Stimulated activated CD4-positive, alpha-beta T cell treated with anti-CD3 and anti-CD28 coated beads, Interleukin-12 subunit alpha, Interleukin-12 subunit beta, amount 100 ng/mL, for 4 hours (primary cell): ENCODE results near the gene CMTM8.

Source experiments
- DNase-seq: peaks from one replicate; pipeline ENCODE4 v3.0.0-alpha.2; 2020

Gene CMTM8

DNA sequence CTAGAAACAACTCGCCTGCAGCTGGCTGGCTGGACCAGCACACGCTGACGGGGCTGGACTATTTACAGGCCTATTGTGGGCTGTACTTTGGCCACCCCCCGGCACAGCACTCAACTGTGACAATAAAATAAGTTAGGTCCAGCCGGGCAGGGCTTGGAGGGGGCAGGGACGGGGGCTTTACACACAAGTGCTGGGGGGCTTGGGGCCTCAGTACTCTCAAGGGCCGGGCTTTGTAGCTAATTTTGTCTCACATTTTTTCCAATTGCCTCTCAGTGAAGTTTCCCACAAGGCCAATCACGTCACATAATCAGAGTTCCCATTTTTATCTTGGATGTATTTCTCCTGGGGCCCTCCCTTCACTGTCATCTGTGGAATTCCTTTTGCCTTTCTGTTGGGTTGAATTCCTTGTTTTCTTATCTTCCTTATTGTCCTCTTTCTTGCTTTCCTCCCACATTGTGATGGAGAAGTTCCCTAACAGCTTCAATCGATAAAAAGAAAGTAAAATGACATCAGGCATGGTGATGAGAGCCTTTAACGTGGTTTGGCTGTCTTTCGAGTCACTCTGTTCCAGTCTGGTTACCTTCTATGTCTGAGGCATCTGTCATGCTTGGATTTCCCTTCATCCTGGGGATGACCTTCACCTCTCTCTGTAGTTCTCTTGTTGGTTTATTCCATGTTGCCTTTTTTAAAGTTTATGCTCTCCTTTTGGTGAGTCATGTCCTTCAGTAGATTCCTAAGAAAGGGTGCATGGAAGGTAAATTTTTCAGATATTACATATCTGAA, 109.1 kb downstream of the CMTM8 start:
- DNase-seq = no peak

- no peak for DNase-seq
These were observed 110.7 kb downstream of the CMTM8 start for GRCh38 chr3:32349184-32349583.

DNA sequence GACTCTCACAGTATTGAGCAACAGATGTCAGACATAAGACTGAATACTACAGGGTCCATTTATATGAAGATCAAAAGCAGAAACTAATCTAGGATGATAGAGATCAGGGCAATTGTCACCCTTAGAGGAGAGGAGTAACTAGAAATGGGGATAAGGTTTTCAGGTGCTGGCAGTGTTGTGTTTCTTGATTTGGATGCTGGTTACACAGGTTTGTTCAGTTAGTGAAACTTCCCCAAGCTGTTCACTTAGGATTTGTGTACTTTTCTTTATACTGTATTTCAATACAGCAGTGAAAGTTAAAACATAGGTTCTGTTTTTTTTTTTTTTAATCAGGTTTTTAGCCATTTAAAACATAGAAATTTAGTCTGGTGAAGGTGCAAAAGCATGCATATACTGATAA, 114.1 kb downstream of the CMTM8 start:
- no peak for DNase-seq

DNA sequence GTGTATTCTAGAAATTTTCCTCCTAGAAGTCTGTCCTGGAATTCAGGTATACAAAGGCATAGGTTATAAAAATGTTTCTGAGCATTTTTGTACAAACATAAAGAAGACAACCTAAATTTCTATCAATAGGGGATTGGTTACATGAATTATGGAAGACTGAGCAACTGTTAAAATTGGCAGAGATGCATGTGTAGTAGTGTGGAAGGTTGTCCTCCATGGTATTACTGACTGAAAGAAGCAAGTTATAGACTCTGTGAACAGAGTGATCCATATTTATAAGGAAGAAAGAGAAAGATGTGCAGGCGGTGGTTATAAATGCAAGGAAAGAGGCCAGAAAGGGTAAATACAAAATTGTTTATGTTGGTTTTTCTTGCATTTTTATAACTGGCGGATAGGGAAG, 114.9 kb downstream of the CMTM8 start:
- no peak for DNase-seq

DNA sequence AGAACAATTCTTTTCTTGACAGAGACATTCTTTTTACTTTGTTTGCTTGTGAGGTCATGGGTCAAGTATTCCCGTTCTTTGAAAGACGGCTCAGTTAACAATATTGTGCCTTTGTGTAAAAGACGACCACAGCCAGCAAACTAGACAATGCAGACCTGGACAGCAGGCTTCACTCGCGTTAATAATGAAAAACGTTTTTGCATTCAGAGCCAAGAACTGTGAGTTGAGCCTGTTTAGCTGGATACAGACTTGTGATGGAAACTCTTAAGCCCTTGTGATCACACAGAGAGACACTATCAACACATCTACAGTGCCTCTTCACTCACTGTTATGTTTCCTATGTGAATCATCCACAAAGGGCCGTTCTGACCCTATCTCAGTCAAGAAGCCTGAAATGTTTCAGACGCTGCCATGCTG, 115.9 kb downstream of the CMTM8 start:
- no peak for DNase-seq

DNA sequence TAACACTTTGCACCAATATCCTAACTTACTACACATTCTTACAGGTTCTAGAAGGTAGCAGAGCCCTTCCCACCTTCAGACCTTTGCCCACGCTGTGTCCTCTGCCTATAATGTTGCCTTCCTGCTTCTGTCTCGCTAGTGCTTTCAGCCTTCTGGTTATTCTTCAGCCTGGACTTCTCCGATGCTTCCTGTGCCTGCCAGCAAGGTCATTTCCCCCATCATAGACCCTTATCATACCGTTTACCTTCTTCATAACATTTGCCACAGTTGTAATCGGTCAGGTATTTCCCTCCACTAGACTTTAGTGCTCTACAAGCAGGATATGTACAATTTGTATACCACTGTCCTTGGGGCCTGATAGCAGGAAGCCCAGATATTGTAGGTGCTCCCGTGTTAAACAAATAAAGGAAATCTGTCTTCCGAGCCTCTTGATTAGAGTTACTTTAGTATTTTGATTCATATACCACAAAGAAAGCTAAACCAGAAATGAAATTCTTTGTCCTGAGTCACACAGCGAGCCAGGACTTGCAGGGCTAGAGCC, 117.3 kb downstream of the CMTM8 start:
- DNase-seq = no peak

DNA sequence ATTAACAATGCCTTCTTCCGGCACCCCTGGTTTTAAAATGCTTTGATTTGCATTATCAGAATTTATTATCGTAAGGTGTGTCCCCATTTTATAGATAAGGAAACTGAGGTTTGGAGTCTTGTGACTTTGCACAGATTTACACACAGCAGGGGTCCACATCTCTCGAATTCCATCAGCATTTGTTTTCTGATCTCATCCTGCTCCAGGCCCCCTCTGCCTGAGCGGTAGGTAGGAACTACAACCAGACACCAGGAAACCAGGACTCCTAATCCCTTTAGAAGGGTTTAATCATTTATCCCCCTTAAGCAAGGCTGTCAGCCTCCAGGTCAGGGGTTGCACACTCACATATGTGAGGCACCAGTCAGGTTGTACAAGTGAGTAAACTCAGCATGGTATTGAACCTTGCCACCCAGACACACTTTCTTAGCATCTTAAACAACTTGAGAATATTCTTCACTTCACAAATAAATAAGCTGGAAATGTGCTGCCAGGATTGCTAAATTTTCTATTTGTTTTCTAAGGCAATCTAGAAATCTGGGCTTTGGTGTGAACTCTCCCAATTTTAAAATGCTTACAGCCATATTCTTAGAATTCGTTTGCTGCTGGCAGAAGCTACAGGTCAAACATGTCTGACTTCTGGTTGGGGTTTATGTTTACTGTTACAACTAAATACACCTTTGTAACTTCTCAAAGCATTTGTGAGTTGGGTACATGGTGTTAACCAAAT, 121.4 kb downstream of the CMTM8 start:
- no peak for DNase-seq

GRCh38 chr3:32360493-32360827, 122.0 kb downstream of the CMTM8 start:
- DNase-seq = no peak

GRCh38 chr3:32366638-32367397, 128.3 kb downstream of the CMTM8 start:
- DNase-seq = no peak

- no peak for DNase-seq
These were observed 129.0 kb downstream of the CMTM8 start for GRCh38 chr3:32367442-32367841.

GRCh38 chr3:32371461-32372212, 133.2 kb downstream of the CMTM8 start:
- DNase-seq = no peak

- DNase-seq = no peak
These were observed 133.7 kb downstream of the CMTM8 start for GRCh38 chr3:32372213-32372490.

DNA sequence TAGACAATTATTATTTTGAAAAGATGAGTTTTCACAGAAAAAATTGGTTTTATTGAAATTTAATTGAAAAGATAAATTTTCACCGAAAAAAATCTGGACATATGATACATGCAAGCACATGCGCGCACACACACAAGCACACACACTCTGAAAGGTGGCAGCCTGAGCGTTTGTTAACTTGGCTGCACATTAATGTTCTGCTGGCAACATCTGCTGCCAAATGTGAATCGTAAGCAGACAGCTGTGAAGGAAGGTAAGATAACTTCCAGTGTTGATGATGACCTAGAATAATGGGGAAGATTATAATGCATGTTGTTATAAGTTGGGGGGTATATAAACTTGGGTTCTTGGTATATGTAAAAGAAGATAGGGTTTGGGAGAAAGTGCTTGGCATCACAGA, 134.8 kb downstream of the CMTM8 start:
- no peak for DNase-seq

DNA sequence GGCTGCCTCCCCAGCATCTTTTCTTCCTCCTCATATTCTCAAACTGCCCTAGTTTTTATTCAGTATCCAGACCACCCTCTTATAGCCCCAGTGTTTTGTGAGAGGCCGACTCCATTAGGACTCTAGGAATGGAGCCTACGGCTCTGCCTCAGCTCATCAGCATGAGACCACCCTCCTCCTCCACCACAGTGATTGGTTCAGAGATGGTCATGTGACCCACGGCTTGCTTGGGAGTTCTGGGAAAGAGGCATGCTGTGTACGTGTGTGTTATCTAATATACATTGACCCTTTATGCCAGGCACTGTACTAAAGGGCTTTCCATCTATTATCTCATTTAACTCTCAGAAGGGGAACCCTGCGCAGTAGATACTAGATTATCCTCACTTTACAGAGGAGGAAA, 135.4 kb downstream of the CMTM8 start:
- no peak for DNase-seq

- DNase-seq = peak; percentile 43
These were observed 136.5 kb downstream of the CMTM8 start for GRCh38 chr3:32374788-32375595.

- DNase-seq = no peak
These were observed 137.1 kb downstream of the CMTM8 start for GRCh38 chr3:32375596-32375930.

GRCh38 chr3:32376115-32376514, 137.6 kb downstream of the CMTM8 start:
- no peak for DNase-seq

DNA sequence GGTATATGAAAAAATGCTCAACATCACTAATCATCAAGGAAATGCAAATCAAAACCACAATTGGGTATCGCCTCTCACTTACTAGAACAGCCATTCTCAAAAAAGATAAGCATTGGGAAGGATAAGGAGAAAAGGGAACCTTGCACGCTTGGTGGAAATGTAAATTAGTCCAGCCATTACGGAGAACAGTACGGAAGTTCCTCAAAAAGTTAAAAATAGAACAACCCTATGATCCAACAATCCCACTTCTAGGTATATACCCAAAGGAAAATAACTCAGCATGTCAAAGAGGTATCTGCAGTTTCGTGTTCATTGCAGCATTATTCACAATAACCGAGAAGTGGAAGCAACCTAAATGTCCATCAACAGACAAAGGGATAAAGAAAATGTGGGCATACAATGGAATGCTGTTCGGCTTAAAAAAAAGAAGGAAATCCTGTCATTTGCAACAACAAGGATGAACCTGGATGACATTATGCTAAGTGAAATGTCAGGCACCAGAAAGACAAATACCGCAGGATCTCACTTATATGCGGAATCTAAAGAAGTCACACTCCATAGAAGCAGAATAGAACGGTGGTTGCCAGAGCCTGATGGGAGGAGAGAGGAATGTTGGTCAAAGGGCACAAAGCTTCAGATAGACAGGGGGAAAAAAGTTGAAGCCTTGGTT, 141.5 kb downstream of the CMTM8 start:
- no peak for DNase-seq

- DNase-seq = no peak
These were observed 143.4 kb downstream of the CMTM8 start for GRCh38 chr3:32381922-32382321.

DNA sequence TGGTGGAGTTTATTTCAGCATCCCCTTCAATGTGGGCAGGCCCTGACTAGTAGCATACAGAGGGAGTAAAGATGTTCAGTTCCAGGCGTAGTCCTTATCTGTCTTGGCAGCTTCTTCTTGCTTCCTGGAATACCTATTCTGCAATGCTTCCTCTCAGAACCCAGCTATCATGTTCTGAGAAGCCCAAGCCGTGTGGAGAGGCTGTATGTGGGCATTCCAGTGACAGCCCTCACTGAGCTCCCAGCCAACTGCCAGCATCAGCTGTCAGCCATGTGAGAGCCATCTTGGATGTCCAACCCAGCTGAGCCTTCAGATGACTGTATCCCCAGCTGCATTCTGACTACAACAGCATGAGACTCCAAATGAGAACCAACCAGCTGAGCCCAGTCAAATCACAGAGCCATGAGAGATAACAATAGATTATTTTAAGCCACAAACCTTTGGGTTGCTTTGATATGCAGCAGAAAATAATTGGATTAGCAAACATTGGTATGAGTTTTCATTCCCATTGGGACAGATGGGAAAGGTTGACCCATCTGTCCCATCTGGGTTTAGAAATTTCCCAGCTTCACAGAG, 144.7 kb downstream of the CMTM8 start:
- DNase-seq = no peak

- DNase-seq = no peak
These were observed 146.5 kb downstream of the CMTM8 start for GRCh38 chr3:32384938-32385337.
